HEK293 (cell line): ENCODE results near the gene GRN.

Experiments used
- CTCF ChIA-PET: fragments of 350-600 bp; formaldehyde crosslinking; extraction: SDS; loops from one replicate; lab custom pipeline; 2021; ENCODE audit warnings: antibody characterized with exemption; lab: Yijun Ruan, JAX
- POLR2A ChIA-PET: fragments of 300-600 bp; formaldehyde crosslinking; extraction: SDS; loops from one replicate; lab custom pipeline; 2020; ENCODE audit warnings: antibody characterized with exemption, inconsistent platforms; lab: Yijun Ruan, JAX
- H3K27ac ChIP-seq: fragments of 200-500 bp; sonication (Bioruptor generic); 2 replicates; pipeline ENCODE4 v1.5.1; 2014; ENCODE audit warnings: low read depth, low read length, control low read depth, inconsistent platforms; ENCODE audit errors: extremely low read depth
- H3K36me3 ChIP-seq, 2 experiments: fragments of 200-500 bp in 1 of 2; sonication (Bioruptor generic) in 1 of 2; 1 replicate in 1 of 2; 2 replicates in 1 of 2; pipeline ENCODE4 v1.5.1; 2014 to 2017; ENCODE audit warnings: inconsistent platforms in 2 of 2, low read length in 2 of 2; ENCODE audit not compliant: control insufficient read depth in 2 of 2, insufficient read depth in 1 of 2
- H3K4me1 ChIP-seq: fragments of 200-500 bp; sonication (Bioruptor generic); 2 replicates; pipeline ENCODE4 v1.5.1; 2014; ENCODE audit warnings: mild to moderate bottlenecking, low read length, inconsistent platforms; ENCODE audit not compliant: control insufficient read depth, insufficient read depth
- H3K4me3 ChIP-seq: 2 replicates; pipeline ENCODE4 v1.5.1; 2011; ENCODE audit warnings: low read depth, mild to moderate bottlenecking, control low read depth, low read length, moderate library complexity
- H3K9me3 ChIP-seq: fragments of 200-500 bp; sonication (Bioruptor generic); 2 replicates; pipeline ENCODE4 v1.5.1; 2014; ENCODE audit warnings: low read depth, low read length, inconsistent platforms; ENCODE audit not compliant: control insufficient read depth, insufficient read depth
- GLIS2 ChIP-seq: fragments of 450-650 bp; formaldehyde crosslinking; IDR thresholded peaks from 2 replicates; pipeline ENCODE4 v1.5.1; 2016; ENCODE audit warnings: missing biosample characterization, missing genetic modification characterization
- KLF10 ChIP-seq: fragments of 450-650 bp; IDR thresholded peaks from 2 replicates; pipeline ENCODE4 v1.5.1; 2018; ENCODE audit warnings: missing biosample characterization, mild to moderate bottlenecking, missing genetic modification characterization
- MEIS1 ChIP-seq: sonication (generic); formaldehyde crosslinking; IDR thresholded peaks from 2 replicates; pipeline ENCODE4 v1.8.1; 2022; ENCODE audit warnings: missing genetic modification reagents, mild to moderate bottlenecking, borderline replicate concordance
- SCRT1 ChIP-seq: fragments of 450-650 bp; formaldehyde crosslinking; IDR thresholded peaks from 2 replicates; pipeline ENCODE4 v1.5.1; 2016; ENCODE audit warnings: missing biosample characterization, missing genetic modification characterization, borderline replicate concordance
- SP3 ChIP-seq: fragments of 450-650 bp; formaldehyde crosslinking; IDR thresholded peaks from 2 replicates; pipeline ENCODE4 v1.5.1; 2016; ENCODE audit warnings: missing biosample characterization, missing genetic modification characterization
- ZBTB48 ChIP-seq: fragments of 450-650 bp; formaldehyde crosslinking; IDR thresholded peaks from 2 replicates; pipeline ENCODE4 v1.5.1; 2016; ENCODE audit warnings: missing biosample characterization, missing genetic modification characterization
- ZBTB8A ChIP-seq: fragments of 450-650 bp; formaldehyde crosslinking; IDR thresholded peaks from 2 replicates; pipeline ENCODE4 v1.5.1; 2016; ENCODE audit warnings: missing biosample characterization, missing genetic modification characterization
- ZEB2 ChIP-seq: fragments of 450-650 bp; formaldehyde crosslinking; IDR thresholded peaks from 2 replicates; pipeline ENCODE4 v1.5.1; 2016; ENCODE audit warnings: missing biosample characterization, missing genetic modification characterization
- ZNF169 ChIP-seq: fragments of 450-650 bp; formaldehyde crosslinking; IDR thresholded peaks from 2 replicates; pipeline ENCODE4 v1.5.1; 2016; ENCODE audit warnings: missing biosample characterization, missing genetic modification characterization
- ZNF211 ChIP-seq: fragments of 450-650 bp; formaldehyde crosslinking; IDR thresholded peaks from 2 replicates; pipeline ENCODE4 v1.5.1; 2016; ENCODE audit warnings: low read depth, missing biosample characterization, missing genetic modification characterization
- ZNF239 ChIP-seq: fragments of 450-650 bp; formaldehyde crosslinking; IDR thresholded peaks from 2 replicates; pipeline ENCODE4 v1.5.1; 2016; ENCODE audit warnings: missing biosample characterization, missing genetic modification characterization
- ZNF24 ChIP-seq: fragments of 450-650 bp; formaldehyde crosslinking; IDR thresholded peaks from 2 replicates; pipeline ENCODE4 v1.5.1; 2016; ENCODE audit warnings: missing biosample characterization, missing genetic modification characterization
- ZNF354C ChIP-seq: fragments of 450-650 bp; formaldehyde crosslinking; IDR thresholded peaks from 2 replicates; pipeline ENCODE4 v1.5.1; 2016; ENCODE audit warnings: missing biosample characterization, missing genetic modification characterization, low read depth, borderline replicate concordance
- ZNF514 ChIP-seq: fragments of 450-650 bp; formaldehyde crosslinking; IDR thresholded peaks from 2 replicates; pipeline ENCODE4 v1.5.1; 2016; ENCODE audit warnings: missing biosample characterization, missing genetic modification characterization
- ZNF544 ChIP-seq: fragments of 450-650 bp; formaldehyde crosslinking; IDR thresholded peaks from 2 replicates; pipeline ENCODE4 v1.5.0; 2017; ENCODE audit warnings: missing biosample characterization, missing genetic modification characterization
- ZNF561 ChIP-seq: fragments of 450-650 bp; IDR thresholded peaks from 2 replicates; pipeline ENCODE4 v1.5.1; 2018; ENCODE audit warnings: missing biosample characterization, missing genetic modification characterization, borderline replicate concordance
- ZNF621 ChIP-seq: fragments of 450-650 bp; formaldehyde crosslinking; IDR thresholded peaks from 2 replicates; pipeline ENCODE4 v1.5.1; 2017; ENCODE audit warnings: missing biosample characterization, missing genetic modification characterization
- ZNF626 ChIP-seq: fragments of 450-650 bp; sonication (Bioruptor Pico); formaldehyde crosslinking; IDR thresholded peaks from 2 replicates; pipeline ENCODE4 v1.5.1; 2018; ENCODE audit warnings: missing biosample characterization, missing genetic modification characterization, inconsistent platforms
- ZNF704 ChIP-seq: fragments of 450-650 bp; formaldehyde crosslinking; IDR thresholded peaks from 2 replicates; pipeline ENCODE4 v1.5.1; 2016; ENCODE audit warnings: missing biosample characterization, missing genetic modification characterization
- TF ChIP-seq, protein P1 (sequence below): fragments of 450-650 bp; formaldehyde crosslinking; IDR thresholded peaks from 2 replicates; pipeline ENCODE4 v1.5.1; 2016; ENCODE audit warnings: missing biosample characterization, missing genetic modification characterization
- TF ChIP-seq, protein P2 (sequence below): fragments of 450-650 bp; formaldehyde crosslinking; IDR thresholded peaks from 2 replicates; pipeline ENCODE4 v1.5.1; 2016; ENCODE audit warnings: missing biosample characterization, missing genetic modification characterization
- TF ChIP-seq, protein P3 (sequence below): sonication (generic); formaldehyde crosslinking; IDR thresholded peaks from 2 replicates; pipeline ENCODE4 v1.8.1; 2022; ENCODE audit warnings: mild to moderate bottlenecking, moderate library complexity, missing genetic modification reagents
- TF ChIP-seq, protein P4 (sequence below): fragments of 450-650 bp; formaldehyde crosslinking; IDR thresholded peaks from 2 replicates; pipeline ENCODE4 v1.5.1; 2017; ENCODE audit warnings: missing biosample characterization, missing genetic modification characterization
- TF ChIP-seq, protein P5 (sequence below): fragments of 450-650 bp; formaldehyde crosslinking; IDR thresholded peaks from 2 replicates; pipeline ENCODE4 v1.5.1; 2016; ENCODE audit warnings: missing biosample characterization, missing genetic modification characterization, low read depth

Gene GRN

DNA sequence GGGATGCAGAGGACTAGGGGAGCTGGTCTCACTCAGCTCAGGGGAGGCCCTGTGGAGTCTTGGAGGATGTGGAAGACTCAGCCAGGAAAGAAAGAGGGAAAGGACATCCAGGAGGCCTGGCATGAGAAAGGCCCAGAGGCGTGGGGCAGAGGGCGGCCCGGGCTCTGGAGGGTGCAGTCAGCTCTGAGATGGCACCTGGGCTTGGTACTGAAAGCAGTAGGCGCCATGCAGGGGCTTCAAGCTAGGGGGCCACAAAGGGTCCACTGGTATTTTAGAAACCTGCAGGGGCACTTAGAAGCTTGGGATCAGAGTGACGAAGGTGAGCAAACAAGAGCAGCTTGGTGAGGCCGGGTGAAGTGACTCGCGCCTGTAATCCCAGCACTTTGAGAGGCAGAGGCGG, 13.0 kb downstream of the GRN start (continued):
- no peak for TF ChIP-seq SCRT1 (tag by site-specific recombination)
- no peak for TF ChIP-seq SP3 (tag by site-specific recombination)
- no peak for TF ChIP-seq KLF10 (tag by site-specific recombination)
- TF ChIP-seq ZNF211, result no peak
- TF ChIP-seq ZBTB48 (tag by site-specific recombination), result no peak
- TF ChIP-seq ZNF354C (tag by site-specific recombination), result no peak
- TF ChIP-seq, protein P1, sequence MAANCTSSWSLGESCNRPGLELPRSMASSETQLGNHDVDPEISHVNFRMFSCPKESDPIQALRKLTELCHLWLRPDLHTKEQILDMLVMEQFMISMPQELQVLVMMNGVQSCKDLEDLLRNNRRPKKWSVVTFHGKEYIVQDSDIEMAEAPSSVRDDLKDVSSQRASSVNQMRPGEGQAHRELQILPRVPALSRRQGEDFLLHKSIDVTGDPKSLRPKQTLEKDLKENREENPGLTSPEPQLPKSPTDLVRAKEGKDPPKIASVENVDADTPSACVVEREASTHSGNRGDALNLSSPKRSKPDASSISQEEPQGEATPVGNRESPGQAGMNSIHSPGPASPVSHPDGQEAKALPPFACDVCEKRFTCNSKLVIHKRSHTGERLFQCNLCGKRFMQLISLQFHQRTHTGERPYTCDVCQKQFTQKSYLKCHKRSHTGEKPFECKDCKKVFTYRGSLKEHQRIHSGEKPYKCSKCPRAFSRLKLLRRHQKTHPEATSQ (tag by site-specific recombination), result no peak
- TF ChIP-seq ZNF626, result no peak
- no peak for TF ChIP-seq GLIS2 (tag by site-specific recombination)
- no peak for TF ChIP-seq ZEB2 (tag by site-specific recombination)
- TF ChIP-seq, protein P2, sequence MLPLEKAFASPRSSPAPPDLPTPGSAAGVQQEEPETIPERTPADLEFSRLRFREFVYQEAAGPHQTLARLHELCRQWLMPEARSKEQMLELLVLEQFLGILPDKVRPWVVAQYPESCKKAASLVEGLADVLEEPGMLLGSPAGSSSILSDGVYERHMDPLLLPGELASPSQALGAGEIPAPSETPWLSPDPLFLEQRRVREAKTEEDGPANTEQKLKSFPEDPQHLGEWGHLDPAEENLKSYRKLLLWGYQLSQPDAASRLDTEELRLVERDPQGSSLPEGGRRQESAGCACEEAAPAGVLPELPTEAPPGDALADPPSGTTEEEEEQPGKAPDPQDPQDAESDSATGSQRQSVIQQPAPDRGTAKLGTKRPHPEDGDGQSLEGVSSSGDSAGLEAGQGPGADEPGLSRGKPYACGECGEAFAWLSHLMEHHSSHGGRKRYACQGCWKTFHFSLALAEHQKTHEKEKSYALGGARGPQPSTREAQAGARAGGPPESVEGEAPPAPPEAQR (tag by site-specific recombination), result no peak
- TF ChIP-seq, all 188 proteins: peak for 0

GRCh38 chr17:44359006-44359405, 13.9 kb downstream of the GRN start:
- POLR2A ChIA-PET, result interaction anchor here (0.7 to 1.0 kb wide), 2 partner anchors 22 to 141 kb away, joined by 3 read pairs; no protein-coding TSS in a partner anchor
- peaks cover 0 to 23% of the 10 kb centered on the region in 2 experiments; a peak in 2 of 3 replicates for H3K36me3 ChIP-seq
- CTCF ChIA-PET, result interaction anchor here (0.9 to 4.5 kb wide), 6 partner anchors 8 to 165 kb away, joined by 3 to 21 read pairs (median 5); partner anchors contain the start of gene GRN
- H3K27ac ChIP-seq, result no peak overlapping the region
- TF ChIP-seq, protein P3, sequence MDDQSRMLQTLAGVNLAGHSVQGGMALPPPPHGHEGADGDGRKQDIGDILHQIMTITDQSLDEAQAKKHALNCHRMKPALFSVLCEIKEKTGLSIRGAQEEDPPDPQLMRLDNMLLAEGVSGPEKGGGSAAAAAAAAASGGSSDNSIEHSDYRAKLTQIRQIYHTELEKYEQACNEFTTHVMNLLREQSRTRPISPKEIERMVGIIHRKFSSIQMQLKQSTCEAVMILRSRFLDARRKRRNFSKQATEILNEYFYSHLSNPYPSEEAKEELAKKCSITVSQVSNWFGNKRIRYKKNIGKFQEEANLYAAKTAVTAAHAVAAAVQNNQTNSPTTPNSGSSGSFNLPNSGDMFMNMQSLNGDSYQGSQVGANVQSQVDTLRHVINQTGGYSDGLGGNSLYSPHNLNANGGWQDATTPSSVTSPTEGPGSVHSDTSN (CRISPR knock-in tag), result no peak
- TF ChIP-seq ZNF621 (no peak), ZNF704 (tag by site-specific recombination) (no peak), SCRT1 (tag by site-specific recombination) (no peak), MEIS1 (CRISPR knock-in tag) (no peak), ZNF354C (tag by site-specific recombination) (no peak), ZNF544 (tag by site-specific recombination) (no peak), ZBTB48 (tag by site-specific recombination) (no peak), ZNF24 (tag by site-specific recombination) (no peak), ZNF169 (tag by site-specific recombination) (no peak), ZBTB8A (tag by site-specific recombination) (no peak), ZNF514 (tag by site-specific recombination) (no peak), ZNF561 (tag by site-specific recombination) (no peak), ZNF239 (tag by site-specific recombination) (no peak)
- TF ChIP-seq, protein P4, sequence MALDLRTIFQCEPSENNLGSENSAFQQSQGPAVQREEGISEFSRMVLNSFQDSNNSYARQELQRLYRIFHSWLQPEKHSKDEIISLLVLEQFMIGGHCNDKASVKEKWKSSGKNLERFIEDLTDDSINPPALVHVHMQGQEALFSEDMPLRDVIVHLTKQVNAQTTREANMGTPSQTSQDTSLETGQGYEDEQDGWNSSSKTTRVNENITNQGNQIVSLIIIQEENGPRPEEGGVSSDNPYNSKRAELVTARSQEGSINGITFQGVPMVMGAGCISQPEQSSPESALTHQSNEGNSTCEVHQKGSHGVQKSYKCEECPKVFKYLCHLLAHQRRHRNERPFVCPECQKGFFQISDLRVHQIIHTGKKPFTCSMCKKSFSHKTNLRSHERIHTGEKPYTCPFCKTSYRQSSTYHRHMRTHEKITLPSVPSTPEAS (tag by site-specific recombination), result no peak
- TF ChIP-seq, protein P5, sequence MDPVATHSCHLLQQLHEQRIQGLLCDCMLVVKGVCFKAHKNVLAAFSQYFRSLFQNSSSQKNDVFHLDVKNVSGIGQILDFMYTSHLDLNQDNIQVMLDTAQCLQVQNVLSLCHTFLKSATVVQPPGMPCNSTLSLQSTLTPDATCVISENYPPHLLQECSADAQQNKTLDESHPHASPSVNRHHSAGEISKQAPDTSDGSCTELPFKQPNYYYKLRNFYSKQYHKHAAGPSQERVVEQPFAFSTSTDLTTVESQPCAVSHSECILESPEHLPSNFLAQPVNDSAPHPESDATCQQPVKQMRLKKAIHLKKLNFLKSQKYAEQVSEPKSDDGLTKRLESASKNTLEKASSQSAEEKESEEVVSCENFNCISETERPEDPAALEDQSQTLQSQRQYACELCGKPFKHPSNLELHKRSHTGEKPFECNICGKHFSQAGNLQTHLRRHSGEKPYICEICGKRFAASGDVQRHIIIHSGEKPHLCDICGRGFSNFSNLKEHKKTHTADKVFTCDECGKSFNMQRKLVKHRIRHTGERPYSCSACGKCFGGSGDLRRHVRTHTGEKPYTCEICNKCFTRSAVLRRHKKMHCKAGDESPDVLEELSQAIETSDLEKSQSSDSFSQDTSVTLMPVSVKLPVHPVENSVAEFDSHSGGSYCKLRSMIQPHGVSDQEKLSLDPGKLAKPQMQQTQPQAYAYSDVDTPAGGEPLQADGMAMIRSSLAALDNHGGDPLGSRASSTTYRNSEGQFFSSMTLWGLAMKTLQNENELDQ (tag by site-specific recombination), result no peak
- H3K4me1 ChIP-seq, result peaks cover 21% of the 10 kb centered on the region
- H3K9me3 ChIP-seq, result no peaks in the 10 kb centered on the region
- no peak overlapping the region for H3K4me3 ChIP-seq
